Measurements from ENCODE around the gene HP1BP3. TPM values are rescaled to one million over a fixed set of nuclear protein-coding genes. Genes with fewer than 3 reads are reported as not detected.
"Not testable (repeated sequence)": the region's sequence is repeated elsewhere in the genome, so short reads cannot be mapped to it uniquely, and the experiment has no call there.

HP1BP3 gene
- total RNA-seq, 1 experiment from 2014 or later: 227 TPM

DNA sequence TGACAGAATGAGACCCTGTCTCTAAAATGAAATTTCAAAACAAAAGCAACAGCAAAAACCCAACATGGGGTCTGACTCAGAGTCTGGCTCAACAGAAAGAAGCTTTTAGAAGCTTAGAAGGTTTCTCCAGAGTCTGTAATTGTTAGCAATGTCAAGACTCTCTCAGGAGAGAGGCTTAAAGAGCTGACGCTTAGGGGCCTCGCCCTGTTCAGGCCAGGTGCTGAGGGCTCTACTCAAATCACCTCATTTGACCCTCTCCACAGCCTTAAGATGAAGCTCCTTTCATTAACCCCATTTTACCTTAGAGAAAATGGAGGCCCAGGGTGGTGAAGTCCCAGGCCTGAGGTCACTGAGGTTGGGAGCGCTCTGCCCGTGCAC is 64.0 kb downstream of the HP1BP3 start:
- Histone ChIP-seq H3K36me3 (no peaks in the 10 kb centered on the region), H3K4me3 (no peak overlapping the region), H3K27me3 (no peaks in the 10 kb centered on the region), H3K9me3 (no peaks in the 10 kb centered on the region)
- DNase-seq: no peak

DNA sequence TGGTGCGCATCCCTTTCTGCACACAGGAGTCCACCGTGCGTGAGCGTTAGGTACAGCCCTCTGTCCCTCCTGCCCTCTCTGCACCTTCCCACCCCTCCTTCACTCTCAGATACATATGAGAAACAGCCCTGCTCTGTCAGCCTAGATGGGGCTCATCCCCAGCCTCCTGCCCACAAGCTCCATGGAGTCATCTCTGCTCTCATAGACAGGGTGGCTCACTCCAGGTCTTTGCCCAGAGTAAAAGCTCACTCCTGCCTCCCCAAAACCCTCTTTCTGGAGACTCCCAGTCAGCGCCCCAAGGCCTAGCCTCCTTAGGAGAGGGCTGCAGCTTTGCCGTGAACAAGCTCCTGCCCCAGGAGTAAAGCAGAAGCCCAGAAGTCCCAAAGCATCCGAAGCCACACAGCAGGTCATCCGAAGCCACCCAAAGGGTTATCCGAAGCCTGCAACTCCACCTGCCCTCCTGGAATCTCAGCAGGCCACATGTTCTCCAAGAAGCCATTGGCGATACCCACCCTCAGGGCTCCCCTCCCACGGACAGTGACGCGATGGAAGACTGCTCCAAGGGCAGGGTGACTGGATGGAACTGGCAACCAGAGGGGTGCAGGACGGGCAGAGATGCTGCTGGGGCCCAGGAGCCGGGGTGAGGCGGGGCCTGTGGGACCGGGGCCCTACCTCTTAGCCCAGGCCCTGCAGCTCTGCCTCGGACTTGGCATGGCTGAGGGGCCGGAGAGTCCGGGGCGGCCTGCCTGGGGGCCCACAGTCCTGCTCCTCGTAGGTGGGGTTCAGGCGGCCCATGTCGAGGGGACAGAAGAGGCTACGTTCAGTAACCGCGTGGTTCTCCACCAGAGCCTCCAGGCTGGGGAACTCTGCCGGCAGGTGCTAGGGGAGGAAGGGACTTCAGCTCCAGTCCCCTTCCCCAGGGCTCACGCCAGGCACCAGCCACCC is 65.7 kb downstream of the HP1BP3 start:
- H3K4me3 ChIP-seq: no peak overlapping the region
- H3K36me3 ChIP-seq: no peaks in the 10 kb centered on the region
- no peak for DNase-seq
- no peaks in the 10 kb centered on the region for H3K9me3 ChIP-seq
- H3K27me3 ChIP-seq: no peaks in the 10 kb centered on the region

GRCh38 chr1:20720631-20721091 is 66.4 kb downstream of the HP1BP3 start:
- Histone ChIP-seq H3K9me3 (no peaks in the 10 kb centered on the region), H3K27me3 (no peaks in the 10 kb centered on the region), H3K36me3 (no peaks in the 10 kb centered on the region), H3K4me3 (no peak overlapping the region)
- DNase-seq: no peak

GRCh38 chr1:20719871-20720620 is 67.1 kb downstream of the HP1BP3 start:
- Histone ChIP-seq H3K27me3 (no peaks in the 10 kb centered on the region), H3K9me3 (no peaks in the 10 kb centered on the region), H3K36me3 (no peaks in the 10 kb centered on the region), H3K4me3 (no peak overlapping the region)
- DNase-seq: no peak

- no peaks in the 10 kb centered on the region for H3K36me3 ChIP-seq
- no peak overlapping the region for H3K4me3 ChIP-seq
- no peak for DNase-seq
- no peaks in the 10 kb centered on the region for H3K9me3 ChIP-seq
- H3K27me3 ChIP-seq: no peaks in the 10 kb centered on the region
These were observed 67.8 kb downstream of the HP1BP3 start for GRCh38 chr1:20719261-20719660.

- DNase-seq, H3K36me3 ChIP-seq, H3K27me3 ChIP-seq, H3K9me3 ChIP-seq: not testable (repeated sequence)
- H3K4me3 ChIP-seq: peak overlapping the region; percentile 22
These were observed 68.7 kb downstream of the HP1BP3 start for GRCh38 chr1:20718343-20718882.

DNA sequence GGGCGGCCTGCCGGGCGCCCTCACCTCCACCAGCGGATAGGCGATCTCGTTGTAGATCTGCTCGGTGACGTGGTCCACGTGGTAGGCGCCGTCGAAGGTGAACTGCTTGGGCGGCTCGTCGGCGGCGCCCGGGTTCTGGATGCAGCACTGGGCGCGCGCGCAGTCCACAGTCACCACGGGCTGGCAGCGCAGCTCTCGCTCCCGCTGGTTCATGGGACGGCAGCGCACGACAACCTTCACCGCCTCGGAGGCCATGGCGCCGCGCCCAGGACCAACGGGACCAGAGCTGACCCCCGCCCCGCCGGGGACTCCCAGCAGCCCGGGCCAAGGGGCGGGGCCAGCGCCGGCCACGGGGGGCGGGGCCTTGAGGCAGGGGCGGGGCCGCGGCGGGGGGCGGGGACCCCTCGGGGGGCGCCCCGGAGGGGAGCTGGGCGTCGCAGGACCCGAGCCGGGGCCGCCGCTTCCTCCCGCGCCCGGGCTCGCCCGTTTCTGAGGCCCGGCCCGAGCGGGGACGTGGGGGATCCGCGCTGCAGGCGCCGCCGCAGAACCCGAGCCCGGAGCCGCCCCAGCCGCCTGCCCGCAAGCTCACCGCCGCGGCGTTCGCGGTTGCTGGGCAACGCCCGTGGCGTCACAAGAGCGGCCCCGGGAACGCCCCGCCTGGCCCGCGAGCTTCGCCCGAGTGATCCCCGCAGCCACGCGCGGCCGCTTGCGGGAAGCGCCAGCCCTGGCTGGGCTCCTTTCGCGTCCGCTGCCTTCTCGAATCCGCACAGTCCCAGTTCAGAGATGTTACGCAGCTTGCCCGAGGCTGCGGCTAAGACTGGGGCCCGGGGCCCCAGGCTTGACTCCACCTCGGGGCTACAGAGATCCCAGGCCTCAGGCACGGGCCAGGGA is 69.4 kb downstream of the HP1BP3 start, which contains the start of gene KIF17:
TSS of gene KIF17 (minus strand) at position 556 of the 891 bp plus-strand sequence. CDS start at position 255, 301 bp downstream.
- H3K9me3 ChIP-seq: no peaks in the 10 kb centered on the region
- DNase-seq: peak; percentile 74
- no peaks in the 10 kb centered on the region for H3K36me3 ChIP-seq
- peak within 1 kb of the TSS; percentile 35 for H3K4me3 ChIP-seq
- H3K27me3 ChIP-seq: no peaks in the 10 kb centered on the region

DNA sequence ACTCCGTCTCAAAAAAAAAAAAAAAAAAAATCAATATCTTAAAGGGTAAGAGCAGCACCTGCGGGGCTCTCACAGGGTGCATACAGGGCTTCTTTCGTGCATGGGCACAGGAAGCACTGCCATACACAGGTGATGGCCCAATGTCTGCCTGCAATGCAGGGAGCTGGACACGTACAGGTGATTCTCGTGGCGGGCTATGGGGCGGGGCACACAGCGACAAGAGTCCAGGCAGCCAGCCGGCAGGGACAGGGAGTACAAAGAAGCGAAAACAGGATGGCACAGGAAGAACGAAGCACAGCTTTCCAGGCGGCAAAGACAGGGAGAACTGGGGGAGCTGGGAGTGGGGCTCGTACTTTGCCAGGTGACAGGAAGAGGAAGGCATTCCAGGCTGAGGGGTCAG is 70.9 kb downstream of the HP1BP3 start:
- no peaks in the 10 kb centered on the region for H3K36me3 ChIP-seq
- no peak for DNase-seq
- H3K27me3 ChIP-seq: no peaks in the 10 kb centered on the region
- H3K9me3 ChIP-seq: no peaks in the 10 kb centered on the region
- H3K4me3 ChIP-seq: no peak overlapping the region

DNA sequence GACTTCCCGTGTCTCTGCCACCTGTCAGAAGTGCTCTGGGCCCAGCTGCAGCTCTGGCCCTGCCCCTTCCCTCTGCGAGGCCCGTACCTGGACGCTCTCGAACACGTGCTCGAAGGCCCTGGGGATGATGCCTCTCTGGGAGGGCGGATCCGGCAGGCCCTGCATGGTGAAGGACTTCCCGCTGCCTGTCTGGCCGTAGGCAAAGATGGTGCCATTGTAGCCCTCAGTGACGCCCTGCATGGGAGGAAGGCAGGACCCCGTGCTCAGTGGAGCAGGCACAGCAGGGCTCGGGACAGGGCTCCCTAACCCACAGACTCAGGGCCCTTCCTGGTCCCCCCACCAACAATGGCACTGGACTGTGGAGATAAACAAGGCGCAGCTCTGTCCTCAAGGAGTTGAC is 71.7 kb downstream of the HP1BP3 start:
- Histone ChIP-seq H3K27me3 (no peaks in the 10 kb centered on the region), H3K4me3 (no peak overlapping the region), H3K9me3 (no peaks in the 10 kb centered on the region), H3K36me3 (no peaks in the 10 kb centered on the region)
- no peak for DNase-seq

GRCh38 chr1:20713440-20713839 is 73.7 kb downstream of the HP1BP3 start:
- DNase-seq: no peak
- H3K27me3 ChIP-seq: no peaks in the 10 kb centered on the region
- no peak overlapping the region for H3K4me3 ChIP-seq
- H3K36me3 ChIP-seq: no peaks in the 10 kb centered on the region
- no peaks in the 10 kb centered on the region for H3K9me3 ChIP-seq

DNA sequence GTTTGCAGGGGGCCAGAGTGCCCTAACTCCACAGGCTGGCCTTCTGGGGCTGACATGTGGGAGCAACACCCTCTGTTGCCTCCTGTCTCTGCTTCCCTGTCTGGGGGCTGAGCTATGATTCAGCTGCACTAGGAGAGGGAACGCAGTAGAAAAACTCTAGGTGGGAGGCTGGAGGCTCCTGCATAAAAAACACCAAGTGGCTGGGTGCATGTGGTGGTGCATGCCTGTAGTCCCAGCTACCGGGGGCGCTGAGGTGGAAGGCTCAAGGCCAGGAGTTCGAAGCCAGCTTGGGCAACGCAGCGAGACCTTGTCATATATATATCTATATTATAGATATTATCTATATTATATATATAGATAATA is 74.9 kb downstream of the HP1BP3 start:
- H3K9me3 ChIP-seq: no peaks in the 10 kb centered on the region
- H3K27me3 ChIP-seq: no peaks in the 10 kb centered on the region
- no peaks in the 10 kb centered on the region for H3K36me3 ChIP-seq
- H3K4me3 ChIP-seq: no peak overlapping the region
- no peak for DNase-seq

DNA sequence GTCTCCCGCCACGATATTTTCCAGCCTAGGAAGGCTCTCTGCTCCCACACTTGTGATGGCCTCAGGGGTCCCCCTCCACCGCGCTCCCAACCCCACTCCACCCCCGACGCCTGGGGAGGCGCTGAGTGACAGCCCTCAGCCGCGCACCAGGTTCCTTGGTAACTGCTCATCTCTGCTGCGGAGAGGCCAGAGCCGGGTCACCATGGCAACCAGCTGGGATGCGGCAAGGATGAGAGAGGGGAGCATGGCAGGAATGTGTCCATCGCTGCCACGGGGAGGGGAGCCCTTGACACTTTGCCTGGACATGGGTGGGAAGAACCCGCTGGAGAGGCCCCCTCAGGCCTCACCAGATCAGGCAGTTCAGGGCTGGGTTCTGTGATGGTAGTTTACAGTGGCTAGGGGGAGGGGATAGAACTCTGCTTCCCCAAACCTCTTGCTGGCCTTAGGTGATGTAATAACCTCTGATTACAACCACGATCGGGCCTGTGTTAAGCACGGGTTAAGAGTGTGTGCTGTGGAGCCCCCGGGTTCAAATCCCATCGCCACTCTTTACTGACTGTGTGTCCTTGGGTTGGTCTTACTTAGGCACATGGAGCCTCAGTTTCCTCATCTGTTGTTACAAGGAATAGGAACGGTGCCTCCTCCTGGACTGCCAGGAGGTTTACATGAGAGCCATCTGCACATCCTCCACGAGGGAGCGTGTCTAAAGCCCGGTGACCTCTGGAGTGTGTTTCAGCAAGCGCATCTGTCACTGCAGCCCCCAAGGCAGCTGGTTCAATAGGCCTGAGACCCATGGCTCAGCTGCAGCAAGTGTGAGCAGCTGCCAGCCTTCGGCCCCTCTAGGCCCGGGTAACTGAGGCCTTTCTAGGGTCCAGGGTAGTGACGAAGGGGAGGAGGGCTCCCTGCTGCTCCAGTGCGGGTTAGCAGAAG is 75.6 kb downstream of the HP1BP3 start:
- Histone ChIP-seq H3K9me3 (no peaks in the 10 kb centered on the region), H3K27me3 (no peaks in the 10 kb centered on the region), H3K36me3 (no peaks in the 10 kb centered on the region), H3K4me3 (no peak overlapping the region)
- no peak for DNase-seq

- DNase-seq: no peak
- Histone ChIP-seq H3K36me3 (no peaks in the 10 kb centered on the region), H3K27me3 (no peaks in the 10 kb centered on the region), H3K4me3 (no peak overlapping the region), H3K9me3 (no peaks in the 10 kb centered on the region)
These were observed 76.4 kb downstream of the HP1BP3 start for GRCh38 chr1:20710469-20711284.

DNA sequence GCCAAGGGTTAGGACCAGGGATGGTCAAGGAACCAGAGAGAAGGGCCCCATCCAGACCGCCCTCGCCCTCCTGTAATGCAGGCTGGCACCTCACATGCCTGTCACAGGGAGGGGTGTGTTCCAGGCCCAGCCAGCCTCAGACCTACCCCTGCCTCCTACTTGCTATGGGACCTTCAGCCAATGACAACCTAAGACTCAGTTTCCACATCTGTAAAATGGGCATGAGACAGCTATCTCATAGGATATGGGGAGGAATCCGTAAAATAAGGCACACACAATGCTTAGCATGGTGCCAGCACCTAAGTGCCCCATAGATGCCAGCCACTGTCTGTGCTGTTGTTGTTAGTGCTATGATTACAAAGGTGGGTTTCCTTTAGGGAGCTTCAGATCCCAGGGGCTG is 77.2 kb downstream of the HP1BP3 start:
- Histone ChIP-seq H3K36me3 (no peaks in the 10 kb centered on the region), H3K27me3 (no peaks in the 10 kb centered on the region), H3K4me3 (no peak overlapping the region), H3K9me3 (no peaks in the 10 kb centered on the region)
- no peak for DNase-seq

GRCh38 chr1:20708891-20709290 is 78.2 kb downstream of the HP1BP3 start:
- no peaks in the 10 kb centered on the region for H3K27me3 ChIP-seq
- no peak overlapping the region for H3K4me3 ChIP-seq
- H3K9me3 ChIP-seq: no peaks in the 10 kb centered on the region
- no peak for DNase-seq
- H3K36me3 ChIP-seq: no peaks in the 10 kb centered on the region
